Body of pancreas (tissue), 4 donors: ENCODE measurements around the gene SRI.

ENCODE experiments used
- POLR2A ChIP-seq, 3 donors: fragments of 450-650 bp; IDR thresholded peaks; one replicate each; pipeline ENCODE4 v1.6.1; 2016; ENCODE audit warnings: antibody characterized with exemption in 3 of 3, mild to moderate bottlenecking in 2 of 3
- TF ChIP-seq, protein P1 (sequence below), 7 experiments: fragments of 450-650 bp in 4 of 7; fragments of 200-600 bp in 3 of 7; sonication (generic) in 3 of 7; IDR thresholded peaks; one replicate each; pipeline ENCODE4 v1.5.1; 2016 to 2019; ENCODE audit warnings: antibody characterized with exemption in 7 of 7

DNA sequence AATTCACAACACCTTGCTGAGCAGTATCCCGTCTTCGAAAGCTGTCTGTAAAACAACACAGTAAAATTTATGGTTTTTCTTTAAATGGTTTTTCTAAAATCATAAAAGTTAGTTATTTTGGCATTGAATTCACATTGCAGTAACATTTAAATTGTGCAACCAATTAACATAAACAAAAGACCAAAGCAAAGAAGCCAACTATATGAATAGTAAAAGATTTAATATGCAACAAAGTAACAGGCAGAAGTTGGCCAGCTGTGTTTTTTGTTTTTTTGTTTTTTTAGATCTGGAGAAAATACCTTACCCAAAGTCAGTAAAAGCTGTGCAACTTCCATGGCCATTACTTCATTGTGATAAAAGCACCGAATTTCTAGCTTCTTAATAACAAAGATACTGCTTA, 11.3 kb downstream of the SRI start:
- TF ChIP-seq, protein P1, sequence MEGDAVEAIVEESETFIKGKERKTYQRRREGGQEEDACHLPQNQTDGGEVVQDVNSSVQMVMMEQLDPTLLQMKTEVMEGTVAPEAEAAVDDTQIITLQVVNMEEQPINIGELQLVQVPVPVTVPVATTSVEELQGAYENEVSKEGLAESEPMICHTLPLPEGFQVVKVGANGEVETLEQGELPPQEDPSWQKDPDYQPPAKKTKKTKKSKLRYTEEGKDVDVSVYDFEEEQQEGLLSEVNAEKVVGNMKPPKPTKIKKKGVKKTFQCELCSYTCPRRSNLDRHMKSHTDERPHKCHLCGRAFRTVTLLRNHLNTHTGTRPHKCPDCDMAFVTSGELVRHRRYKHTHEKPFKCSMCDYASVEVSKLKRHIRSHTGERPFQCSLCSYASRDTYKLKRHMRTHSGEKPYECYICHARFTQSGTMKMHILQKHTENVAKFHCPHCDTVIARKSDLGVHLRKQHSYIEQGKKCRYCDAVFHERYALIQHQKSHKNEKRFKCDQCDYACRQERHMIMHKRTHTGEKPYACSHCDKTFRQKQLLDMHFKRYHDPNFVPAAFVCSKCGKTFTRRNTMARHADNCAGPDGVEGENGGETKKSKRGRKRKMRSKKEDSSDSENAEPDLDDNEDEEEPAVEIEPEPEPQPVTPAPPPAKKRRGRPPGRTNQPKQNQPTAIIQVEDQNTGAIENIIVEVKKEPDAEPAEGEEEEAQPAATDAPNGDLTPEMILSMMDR (IDR thresholded peaks at IDR 0.05), result no peak
- TF ChIP-seq POLR2A (IDR thresholded peaks at IDR 0.05), result no peak
